ENCODE measurements around the gene NUDC.

The NUDC gene

DNA sequence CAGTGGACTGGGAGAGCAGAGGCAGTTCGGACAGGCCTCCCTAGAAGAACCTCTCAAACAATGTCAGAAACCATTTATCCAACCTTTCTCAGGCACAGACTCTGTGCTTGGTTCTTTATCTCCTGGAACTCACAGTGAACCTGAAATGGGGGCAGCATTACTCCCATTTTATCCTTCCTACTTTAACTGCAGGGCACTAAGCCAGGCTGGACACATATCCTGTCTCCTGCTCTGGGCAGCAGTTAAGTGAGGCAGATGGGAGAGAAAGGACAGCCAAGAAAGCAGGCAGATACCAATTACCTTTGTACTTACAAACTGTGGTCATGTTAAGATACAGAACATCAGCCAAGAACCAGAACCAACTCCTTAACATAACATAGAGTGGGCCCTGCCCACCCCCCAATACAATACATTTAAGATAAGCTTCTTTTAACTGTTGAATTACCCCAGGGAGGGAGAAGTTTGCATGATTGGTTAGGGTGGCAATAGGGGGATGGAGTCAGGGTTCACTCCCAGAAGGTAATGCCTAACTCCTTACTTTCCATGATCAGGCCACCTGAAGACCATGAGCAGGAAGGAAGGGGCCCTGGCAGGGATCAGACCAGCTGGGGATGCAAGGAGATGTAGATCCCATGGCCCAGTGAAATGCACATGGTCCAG lies 27.9 kb downstream of the NUDC start:
- DNase-seq, result no peak
- no peaks in the 10 kb centered on the region for H3K9me3 ChIP-seq (ENCODE audit: severe bottlenecking)
- TF ChIP-seq, protein P1, sequence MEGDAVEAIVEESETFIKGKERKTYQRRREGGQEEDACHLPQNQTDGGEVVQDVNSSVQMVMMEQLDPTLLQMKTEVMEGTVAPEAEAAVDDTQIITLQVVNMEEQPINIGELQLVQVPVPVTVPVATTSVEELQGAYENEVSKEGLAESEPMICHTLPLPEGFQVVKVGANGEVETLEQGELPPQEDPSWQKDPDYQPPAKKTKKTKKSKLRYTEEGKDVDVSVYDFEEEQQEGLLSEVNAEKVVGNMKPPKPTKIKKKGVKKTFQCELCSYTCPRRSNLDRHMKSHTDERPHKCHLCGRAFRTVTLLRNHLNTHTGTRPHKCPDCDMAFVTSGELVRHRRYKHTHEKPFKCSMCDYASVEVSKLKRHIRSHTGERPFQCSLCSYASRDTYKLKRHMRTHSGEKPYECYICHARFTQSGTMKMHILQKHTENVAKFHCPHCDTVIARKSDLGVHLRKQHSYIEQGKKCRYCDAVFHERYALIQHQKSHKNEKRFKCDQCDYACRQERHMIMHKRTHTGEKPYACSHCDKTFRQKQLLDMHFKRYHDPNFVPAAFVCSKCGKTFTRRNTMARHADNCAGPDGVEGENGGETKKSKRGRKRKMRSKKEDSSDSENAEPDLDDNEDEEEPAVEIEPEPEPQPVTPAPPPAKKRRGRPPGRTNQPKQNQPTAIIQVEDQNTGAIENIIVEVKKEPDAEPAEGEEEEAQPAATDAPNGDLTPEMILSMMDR (IDR thresholded peaks at IDR 0.05; ENCODE audit: low read depth, low read length), result no peak
- H3K27me3 ChIP-seq (ENCODE audit: insufficient read depth, low read depth, severe bottlenecking), result no peaks in the 10 kb centered on the region
- H3K36me3 ChIP-seq, result peaks cover 32% of the 10 kb centered on the region
- no peak overlapping the region for H3K27ac ChIP-seq
- no peak overlapping the region for H3K4me3 ChIP-seq (ENCODE audit: low read depth, low read length)

- Histone ChIP-seq H3K36me3 (peaks cover 26% of the 10 kb centered on the region), H3K4me3 (ENCODE audit: low read depth, low read length) (no peak overlapping the region), H3K9me3 (ENCODE audit: severe bottlenecking) (no peaks in the 10 kb centered on the region), H3K27me3 (ENCODE audit: insufficient read depth, low read depth, severe bottlenecking) (no peaks in the 10 kb centered on the region), H3K27ac (no peak overlapping the region)
- TF ChIP-seq, protein P1 (IDR thresholded peaks at IDR 0.05; ENCODE audit: low read depth, low read length), result no peak
- DNase-seq, result no peak
Measured at GRCh38 chr1:26949926-26950319, 28.4 kb downstream of the NUDC start.

DNA sequence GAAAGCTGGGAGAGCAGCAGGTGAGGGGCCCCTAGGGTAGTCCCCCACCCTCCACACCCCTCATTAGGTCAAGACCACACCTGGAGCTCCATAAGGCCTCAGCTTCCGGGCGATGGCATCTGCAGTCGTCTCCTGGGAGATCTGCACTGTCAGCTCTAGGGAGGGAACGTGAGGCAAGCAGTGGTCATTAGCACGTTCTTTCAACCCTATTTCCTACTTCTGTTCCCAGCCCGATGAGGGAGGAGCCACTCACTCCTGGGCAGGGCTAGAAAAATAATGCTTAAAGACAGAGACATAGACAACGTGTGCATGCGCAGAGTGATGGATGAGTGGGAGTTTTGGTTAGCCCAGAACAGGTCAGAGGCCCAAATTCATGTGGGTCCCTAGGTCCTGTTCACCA lies 29.1 kb downstream of the NUDC start:
- TF ChIP-seq, protein P1 (IDR thresholded peaks at IDR 0.05; ENCODE audit: low read depth, low read length), result no peak
- peaks cover 20% of the 10 kb centered on the region for H3K36me3 ChIP-seq
- H3K4me3 ChIP-seq (ENCODE audit: low read depth, low read length), result no peak overlapping the region
- DNase-seq, result no peak
- no peak overlapping the region for H3K27ac ChIP-seq
- H3K9me3 ChIP-seq (ENCODE audit: severe bottlenecking), result no peaks in the 10 kb centered on the region
- no peaks in the 10 kb centered on the region for H3K27me3 ChIP-seq (ENCODE audit: insufficient read depth, low read depth, severe bottlenecking)

- no peaks in the 10 kb centered on the region for H3K9me3 ChIP-seq (ENCODE audit: severe bottlenecking)
- TF ChIP-seq, protein P1 (IDR thresholded peaks at IDR 0.05; ENCODE audit: low read depth, low read length), result no peak
- no peak for DNase-seq
- no peak overlapping the region for H3K27ac ChIP-seq
- peaks cover 14% of the 10 kb centered on the region for H3K36me3 ChIP-seq
- H3K4me3 ChIP-seq (ENCODE audit: low read depth, low read length), result no peak overlapping the region
- H3K27me3 ChIP-seq (ENCODE audit: insufficient read depth, low read depth, severe bottlenecking), result no peaks in the 10 kb centered on the region
Measured at GRCh38 chr1:26951216-26951615, 29.7 kb downstream of the NUDC start.

- Histone ChIP-seq H3K4me3 (ENCODE audit: low read depth, low read length) (no peak overlapping the region), H3K27me3 (ENCODE audit: insufficient read depth, low read depth, severe bottlenecking) (no peaks in the 10 kb centered on the region), H3K9me3 (ENCODE audit: severe bottlenecking) (no peaks in the 10 kb centered on the region), H3K27ac (no peak overlapping the region), H3K36me3 (peaks cover 6% of the 10 kb centered on the region)
- no peak for DNase-seq
- TF ChIP-seq, protein P1 (IDR thresholded peaks at IDR 0.05; ENCODE audit: low read depth, low read length), result no peak
Measured at GRCh38 chr1:26951821-26952497, 30.4 kb downstream of the NUDC start.

Measured in WERI-Rb-1 (cell line).